ENCODE data around the gene SH3BP4. TPM values are rescaled to one million over a fixed set of nuclear protein-coding genes. Genes with fewer than 3 reads are reported as not detected.

Gene SH3BP4
- total and polyA plus RNA-seq, 2 of the 13 experiments (the other 11 are each of a cell fraction or from before 2014, with no cell fraction given): 34.6 to 99.1 TPM

- TF ChIP-seq, protein P1, sequence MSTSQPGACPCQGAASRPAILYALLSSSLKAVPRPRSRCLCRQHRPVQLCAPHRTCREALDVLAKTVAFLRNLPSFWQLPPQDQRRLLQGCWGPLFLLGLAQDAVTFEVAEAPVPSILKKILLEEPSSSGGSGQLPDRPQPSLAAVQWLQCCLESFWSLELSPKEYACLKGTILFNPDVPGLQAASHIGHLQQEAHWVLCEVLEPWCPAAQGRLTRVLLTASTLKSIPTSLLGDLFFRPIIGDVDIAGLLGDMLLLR (CRISPR knock-in tag; IDR thresholded peaks at IDR 0.05): no peak
- TF ChIP-seq ZNF331 (CRISPR knock-in tag; IDR thresholded peaks at IDR 0.05) (no peak; the same call in 1 of the 2 replicates), MIXL1 (CRISPR knock-in tag; IDR thresholded peaks at IDR 0.05) (no peak), HDAC2 (CRISPR knock-in tag; IDR thresholded peaks at IDR 0.05) (0 out of 2 replicates have a peak, but pooled peaks have one; percentile 70), SSRP1 (CRISPR knock-in tag; IDR thresholded peaks at IDR 0.05) (no peak), ZNF3 (CRISPR knock-in tag; IDR thresholded peaks at IDR 0.05) (peak; percentile 70; the same call in 1 of the 2 replicates), STAG1 (CRISPR knock-in tag; IDR thresholded peaks at IDR 0.05) (peak; percentile 44), SNRNP70 (IDR thresholded peaks at IDR 0.05; ENCODE audit: low read depth, low read length) (no peak), HES4 (CRISPR knock-in tag; IDR thresholded peaks at IDR 0.05; ENCODE audit: borderline replicate concordance) (no peak), ZNF563 (CRISPR knock-in tag; IDR thresholded peaks at IDR 0.05) (no peak), NCOA2 (CRISPR knock-in tag; IDR thresholded peaks at IDR 0.05) (peak; percentile 56), TAF1 (CRISPR knock-in tag; IDR thresholded peaks at IDR 0.05) (peak; percentile 53; the same call in 1 of the 2 replicates), ATRX (CRISPR knock-in tag; IDR thresholded peaks at IDR 0.05; ENCODE audit: borderline replicate concordance) (no peak), TRAFD1 (CRISPR knock-in tag; IDR thresholded peaks at IDR 0.05; ENCODE audit: borderline replicate concordance) (no peak), MEIS1 (CRISPR knock-in tag; IDR thresholded peaks at IDR 0.05; ENCODE audit: borderline replicate concordance) (no peak), MTF1 (CRISPR knock-in tag; IDR thresholded peaks at IDR 0.05) (no peak), NR2F6 (IDR thresholded peaks at IDR 0.05) (peak; percentile 50), NR2F6 (CRISPR knock-in tag; IDR thresholded peaks at IDR 0.05) (peak; percentile 33; the same call in 1 of the 2 replicates), ZNF777 (CRISPR knock-in tag; IDR thresholded peaks at IDR 0.05) (no peak), ZNF326 (CRISPR knock-in tag; IDR thresholded peaks at IDR 0.05; ENCODE audit: borderline replicate concordance) (no peak), U2AF1 (optimal IDR thresholded peaks at IDR 0.05; ENCODE audit: low read depth, low read length) (no peak), MAFK (conservative IDR thresholded peaks at IDR 0.05 in 1 of 2, IDR thresholded peaks at IDR 0.05 in 1 of 2; ENCODE audit: low read length in 2 of 2) (peak in 1 of 2 experiments; percentile 73; a peak in 2 of 4 replicates), POLR2A (IDR thresholded peaks at IDR 0.05; ENCODE audit: insufficient read depth in 1 of 2, low read depth in 2 of 2, low read length in 2 of 2) (peak; percentile 27 to 72; a peak in 3 of 4 replicates), HCFC1 (IDR thresholded peaks at IDR 0.05; ENCODE audit: low read depth, low read length) (no peak), ZBTB21 (CRISPR knock-in tag; IDR thresholded peaks at IDR 0.05) (no peak), ZNF101 (CRISPR knock-in tag; IDR thresholded peaks at IDR 0.05; ENCODE audit: borderline replicate concordance, low read depth) (no peak)
- TF ChIP-seq, protein P2, sequence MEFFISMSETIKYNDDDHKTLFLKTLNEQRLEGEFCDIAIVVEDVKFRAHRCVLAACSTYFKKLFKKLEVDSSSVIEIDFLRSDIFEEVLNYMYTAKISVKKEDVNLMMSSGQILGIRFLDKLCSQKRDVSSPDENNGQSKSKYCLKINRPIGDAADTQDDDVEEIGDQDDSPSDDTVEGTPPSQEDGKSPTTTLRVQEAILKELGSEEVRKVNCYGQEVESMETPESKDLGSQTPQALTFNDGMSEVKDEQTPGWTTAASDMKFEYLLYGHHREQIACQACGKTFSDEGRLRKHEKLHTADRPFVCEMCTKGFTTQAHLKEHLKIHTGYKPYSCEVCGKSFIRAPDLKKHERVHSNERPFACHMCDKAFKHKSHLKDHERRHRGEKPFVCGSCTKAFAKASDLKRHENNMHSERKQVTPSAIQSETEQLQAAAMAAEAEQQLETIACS (CRISPR knock-in tag; IDR thresholded peaks at IDR 0.05): no peak
Observed at GRCh38 chr2:234981197-234982095, 29.6 kb downstream of the SH3BP4 start (continued).

Measured in HepG2 (cell line).